Peyer's patch (tissue), 4 donors: ENCODE results near the gene RPL38. TPM values are rescaled to one million over a fixed set of nuclear protein-coding genes. Genes with fewer than 3 reads are reported as not detected.

Source experiments
- DNase-seq, 3 donors: peaks; one replicate each; pipeline ENCODE4 v3.0.0-alpha.2; 2017 to 2019
- H3K27ac ChIP-seq, 4 donors: fragments of 200-600 bp; sonication (generic); one replicate each; pipeline ENCODE4 v1.5.1; 2016 to 2019
- H3K27me3 ChIP-seq, 2 donors: fragments of 200-600 bp; sonication (generic); one replicate each; pipeline ENCODE4 v1.5.1; 2019
- H3K36me3 ChIP-seq, 3 donors: fragments of 200-600 bp; sonication (generic); one replicate each; pipeline ENCODE4 v1.5.1; 2016 to 2019
- H3K4me1 ChIP-seq, 4 donors: fragments of 200-600 bp; sonication (generic); one replicate each; pipeline ENCODE4 v1.5.1; 2016 to 2019
- H3K4me3 ChIP-seq, 4 donors: fragments of 200-600 bp; sonication (generic); 1 replicate in 3 of 4; 2 replicates in 1 of 4; pipeline ENCODE4 v1.5.1; 2016 to 2019; ENCODE audit warnings: mild to moderate bottlenecking in 1 of 4
- H3K9me3 ChIP-seq, 4 donors: fragments of 200-600 bp; sonication (generic); one replicate each; pipeline ENCODE4 v1.5.1; 2016 to 2019; ENCODE audit warnings: mild to moderate bottlenecking in 1 of 4
- POLR2A ChIP-seq, 2 donors: fragments of 450-650 bp; IDR thresholded peaks; one replicate each; pipeline ENCODE4 v1.5.1; 2017; ENCODE audit warnings: antibody characterized with exemption in 2 of 2, mild to moderate bottlenecking in 2 of 2, moderate library complexity in 2 of 2
- total RNA-seq, 4 donors: library from RNA; depleted of rRNA; stranded (reverse); fragments of >200 nt; gene quantifications; one replicate each; pipeline ENCODE4 v1.1.0, GENCODE V29; 2016
- TF ChIP-seq, protein P1 (sequence below), 6 experiments: fragments of 450-650 bp in 4 of 6; fragments of 200-600 bp in 2 of 6; sonication (generic) in 1 of 6; IDR thresholded peaks; one replicate each; pipeline ENCODE4 v1.5.1; 2017 to 2019; ENCODE audit warnings: antibody characterized with exemption in 6 of 6, mild to moderate bottlenecking in 3 of 6, moderate library complexity in 1 of 6

Gene RPL38
- total RNA-seq, 4 donors from 2014 or later = 222 to 392 (median 289) TPM

DNA sequence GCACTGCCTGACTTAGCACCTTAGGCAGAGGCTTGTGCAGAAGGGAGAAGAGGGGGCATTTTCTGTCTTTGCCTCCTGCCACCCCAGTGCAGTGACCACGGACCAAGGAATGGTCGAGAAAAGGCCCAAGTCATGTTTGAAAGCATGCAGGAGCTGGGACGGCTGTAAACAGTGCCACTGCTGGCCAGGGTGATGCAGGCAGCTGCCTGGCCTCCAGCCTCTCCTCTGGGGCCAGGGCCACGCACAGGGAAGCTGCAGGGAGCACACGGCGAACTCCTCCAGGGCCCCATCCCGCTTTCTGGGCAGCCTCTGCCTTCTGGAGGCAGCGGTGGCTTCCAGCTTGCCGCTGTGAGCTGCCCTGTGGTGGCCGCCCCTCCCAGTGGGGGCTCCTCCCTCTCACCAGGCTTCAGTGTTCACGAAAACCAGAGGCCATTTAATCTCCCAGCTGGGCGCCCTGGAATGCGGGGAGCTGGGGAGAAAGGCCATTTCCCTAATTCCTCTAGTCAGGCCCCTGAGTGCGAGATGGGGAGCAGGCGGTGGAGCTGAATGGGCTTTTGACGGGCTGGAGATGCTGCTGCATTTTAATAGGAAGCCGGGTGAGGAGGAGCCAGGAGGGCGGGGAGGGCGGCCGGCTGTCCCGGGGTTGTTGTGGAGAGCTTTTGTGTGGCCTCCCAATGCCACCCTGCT, 41.8 kb downstream of the RPL38 start:
- Histone ChIP-seq H3K4me1 (no peaks in the 10 kb centered on the region), H3K9me3 (no peaks in the 10 kb centered on the region), H3K4me3 (no peak overlapping the region), H3K27me3 (no peaks in the 10 kb centered on the region), H3K27ac (no peak overlapping the region), H3K36me3 (no peaks in the 10 kb centered on the region)
- no peak for DNase-seq
- TF ChIP-seq, protein P1, sequence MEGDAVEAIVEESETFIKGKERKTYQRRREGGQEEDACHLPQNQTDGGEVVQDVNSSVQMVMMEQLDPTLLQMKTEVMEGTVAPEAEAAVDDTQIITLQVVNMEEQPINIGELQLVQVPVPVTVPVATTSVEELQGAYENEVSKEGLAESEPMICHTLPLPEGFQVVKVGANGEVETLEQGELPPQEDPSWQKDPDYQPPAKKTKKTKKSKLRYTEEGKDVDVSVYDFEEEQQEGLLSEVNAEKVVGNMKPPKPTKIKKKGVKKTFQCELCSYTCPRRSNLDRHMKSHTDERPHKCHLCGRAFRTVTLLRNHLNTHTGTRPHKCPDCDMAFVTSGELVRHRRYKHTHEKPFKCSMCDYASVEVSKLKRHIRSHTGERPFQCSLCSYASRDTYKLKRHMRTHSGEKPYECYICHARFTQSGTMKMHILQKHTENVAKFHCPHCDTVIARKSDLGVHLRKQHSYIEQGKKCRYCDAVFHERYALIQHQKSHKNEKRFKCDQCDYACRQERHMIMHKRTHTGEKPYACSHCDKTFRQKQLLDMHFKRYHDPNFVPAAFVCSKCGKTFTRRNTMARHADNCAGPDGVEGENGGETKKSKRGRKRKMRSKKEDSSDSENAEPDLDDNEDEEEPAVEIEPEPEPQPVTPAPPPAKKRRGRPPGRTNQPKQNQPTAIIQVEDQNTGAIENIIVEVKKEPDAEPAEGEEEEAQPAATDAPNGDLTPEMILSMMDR (IDR thresholded peaks at IDR 0.05) = no peak
- no peak for TF ChIP-seq POLR2A (IDR thresholded peaks at IDR 0.05)

DNA sequence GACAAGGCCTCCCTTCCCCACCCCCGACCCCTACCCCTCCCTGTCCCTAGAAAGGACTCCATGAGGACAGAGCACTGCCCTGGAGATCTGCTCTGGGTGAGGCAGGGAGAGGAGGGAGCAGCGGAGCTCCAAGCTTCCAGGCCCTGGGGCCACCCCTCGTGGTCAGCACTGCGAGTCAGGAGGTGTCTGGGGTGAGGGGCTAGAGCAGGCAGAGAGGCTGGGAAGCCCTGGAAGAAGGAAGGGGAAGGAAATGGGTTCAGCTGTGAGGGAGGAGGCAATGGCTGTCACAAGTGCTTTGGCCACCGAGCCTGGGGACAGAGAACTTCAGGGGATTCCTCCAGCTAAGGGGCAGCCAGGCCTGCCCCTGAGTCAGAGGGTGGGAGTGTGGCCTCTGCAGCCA, 42.4 kb downstream of the RPL38 start:
- H3K27ac ChIP-seq = no peak overlapping the region

DNA sequence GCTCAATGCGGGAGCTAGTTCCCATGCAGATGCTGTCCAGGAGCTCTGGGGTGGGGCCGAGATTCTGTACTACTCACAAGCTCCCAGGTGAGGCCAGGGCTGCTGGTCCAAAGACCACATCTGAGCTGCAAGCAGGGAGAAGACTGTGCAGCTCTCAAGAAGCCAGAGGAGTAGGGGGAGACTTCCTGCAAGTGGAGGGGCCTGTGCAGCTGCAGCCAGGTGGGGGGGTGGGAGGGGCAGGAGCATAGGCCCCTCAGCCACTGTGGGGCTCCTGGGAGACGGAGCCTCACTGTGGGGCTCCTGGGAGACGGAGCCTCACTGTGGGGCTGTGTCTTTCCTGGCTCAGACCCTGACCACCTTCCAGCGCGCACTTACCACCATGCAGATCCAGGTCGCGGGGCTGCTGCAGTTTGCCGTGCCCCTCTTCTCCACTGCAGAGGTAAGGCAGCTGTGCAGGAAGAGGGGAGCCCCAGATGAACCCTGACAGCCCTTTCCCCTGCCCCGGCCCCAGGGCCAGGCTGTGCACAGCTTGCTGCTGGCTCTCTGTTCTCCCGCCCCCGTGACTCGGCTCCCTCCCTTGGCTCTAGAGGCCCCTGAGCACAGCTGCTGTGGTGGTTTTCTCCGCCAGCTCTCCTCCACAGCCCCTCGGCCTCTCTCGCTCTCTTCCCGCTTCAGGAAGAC, 46.3 kb downstream of the RPL38 start:
- Histone ChIP-seq H3K36me3 (no peaks in the 10 kb centered on the region), H3K4me1 (no peaks in the 10 kb centered on the region), H3K9me3 (no peaks in the 10 kb centered on the region), H3K27ac (no peak overlapping the region), H3K27me3 (no peaks in the 10 kb centered on the region), H3K4me3 (no peak overlapping the region)
- DNase-seq = no peak
- TF ChIP-seq, protein P1 (IDR thresholded peaks at IDR 0.05) = no peak
- TF ChIP-seq POLR2A (IDR thresholded peaks at IDR 0.05) = no peak

More for the DNA sequence above, 42.4 kb downstream of the RPL38 start:
- TF ChIP-seq POLR2A (IDR thresholded peaks at IDR 0.05) = no peak
- TF ChIP-seq, protein P1 (IDR thresholded peaks at IDR 0.05) = no peak
- Histone ChIP-seq H3K9me3 (no peaks in the 10 kb centered on the region), H3K4me3 (no peak overlapping the region), H3K27me3 (no peaks in the 10 kb centered on the region), H3K36me3 (no peaks in the 10 kb centered on the region), H3K4me1 (no peaks in the 10 kb centered on the region)
- DNase-seq = no peak

DNA sequence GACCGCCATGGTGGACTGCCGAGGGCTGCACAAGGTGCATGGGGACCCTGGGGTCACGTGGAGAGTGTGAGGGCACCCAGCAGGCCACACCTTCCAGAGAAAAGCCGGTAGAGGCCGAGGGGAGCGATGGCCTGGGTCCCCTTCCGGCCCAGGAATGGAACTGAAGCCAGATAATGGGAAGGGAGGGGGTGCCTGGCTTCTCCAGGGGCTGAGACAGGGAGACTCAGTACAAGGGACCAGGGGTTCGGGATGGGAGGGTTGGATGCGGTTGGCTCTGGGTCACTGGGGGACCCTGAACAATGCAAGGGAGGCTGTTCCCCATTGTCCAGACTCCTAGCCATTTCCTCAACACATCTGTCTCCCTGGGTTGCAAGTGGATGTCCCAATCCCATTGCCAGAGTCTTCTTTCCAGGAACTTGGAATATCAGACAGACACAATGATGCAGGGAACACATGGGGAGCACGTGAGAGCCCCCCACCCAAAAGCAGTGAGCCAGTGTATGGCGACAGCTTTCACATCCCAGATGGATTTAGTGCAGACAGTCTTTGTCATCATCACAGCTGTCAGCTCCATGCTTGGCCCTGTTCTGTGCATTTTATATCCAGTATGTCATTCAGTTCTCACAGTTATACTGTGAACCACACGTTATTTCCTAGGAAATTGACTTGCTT, 47.0 kb downstream of the RPL38 start:
- Histone ChIP-seq H3K4me1 (no peaks in the 10 kb centered on the region), H3K36me3 (no peaks in the 10 kb centered on the region), H3K27ac (no peak overlapping the region), H3K27me3 (no peaks in the 10 kb centered on the region), H3K4me3 (no peak overlapping the region), H3K9me3 (no peaks in the 10 kb centered on the region)
- no peak for DNase-seq
- TF ChIP-seq, protein P1 (IDR thresholded peaks at IDR 0.05) = no peak
- no peak for TF ChIP-seq POLR2A (IDR thresholded peaks at IDR 0.05)

DNA sequence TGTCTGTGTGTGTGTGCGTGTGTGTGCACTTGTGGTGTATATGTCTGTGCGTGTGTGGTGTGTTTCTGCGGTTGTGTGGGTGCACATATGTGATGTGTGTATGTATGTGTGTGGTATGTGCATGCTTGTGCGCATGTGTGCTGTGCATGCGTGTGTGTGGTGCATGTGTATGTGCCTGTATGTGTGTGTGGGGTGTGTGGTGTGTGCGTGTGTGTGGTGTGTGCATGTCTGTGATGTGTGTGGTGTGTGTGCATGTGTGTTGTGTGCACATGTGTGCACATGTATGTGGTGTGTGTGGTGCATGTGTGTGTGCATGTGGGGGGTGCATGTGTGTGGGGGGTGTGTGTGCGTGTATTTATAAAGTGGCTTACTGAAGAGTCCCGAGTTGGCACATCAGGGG, 47.6 kb downstream of the RPL38 start:
- TF ChIP-seq, protein P1 (IDR thresholded peaks at IDR 0.05) = no peak
- no peak for TF ChIP-seq POLR2A (IDR thresholded peaks at IDR 0.05)
- no peaks in the 10 kb centered on the region for H3K27me3 ChIP-seq
- no peak overlapping the region for H3K4me3 ChIP-seq

More for the DNA sequence above, 47.6 kb downstream of the RPL38 start:
- no peaks in the 10 kb centered on the region for H3K36me3 ChIP-seq
- H3K9me3 ChIP-seq = no peaks in the 10 kb centered on the region
- H3K4me1 ChIP-seq = no peaks in the 10 kb centered on the region
- DNase-seq = no peak
- no peak overlapping the region for H3K27ac ChIP-seq
